Activated CD4-positive, CD25-positive, alpha-beta regulatory T cell treated with anti-CD3 and anti-CD28 coated beads, Interleukin-2, amount 50 U/mL, for 16 hours (primary cell): ENCODE measurements around the gene SRBD1.

Source experiments
- DNase-seq: peaks from one replicate; pipeline ENCODE4 v3.0.0-alpha.2; 2020; ENCODE audit warnings: low read depth, low spot score

SRBD1 gene

GRCh38 chr2:45554073-45554741 lies 56.9 kb downstream of the SRBD1 start:
- DNase-seq: no peak

- DNase-seq: no peak
These were observed 59.2 kb downstream of the SRBD1 start for GRCh38 chr2:45551862-45552261.

- no peak for DNase-seq
These were observed 65.1 kb downstream of the SRBD1 start for GRCh38 chr2:45545943-45546342.

GRCh38 chr2:45543257-45543656 lies 67.8 kb downstream of the SRBD1 start:
- DNase-seq: no peak

- no peak for DNase-seq
These were observed 69.1 kb downstream of the SRBD1 start for GRCh38 chr2:45542013-45542412.

- no peak for DNase-seq
These were observed 69.6 kb downstream of the SRBD1 start for GRCh38 chr2:45541450-45541849.

- no peak for DNase-seq
These were observed 70.1 kb downstream of the SRBD1 start for GRCh38 chr2:45540942-45541341.

GRCh38 chr2:45533771-45534170 lies 77.3 kb downstream of the SRBD1 start:
- DNase-seq: no peak

GRCh38 chr2:45532181-45532580 lies 78.9 kb downstream of the SRBD1 start:
- no peak for DNase-seq

GRCh38 chr2:45524016-45524415 lies 87.1 kb downstream of the SRBD1 start:
- DNase-seq: no peak

- DNase-seq: no peak
These were observed 92.5 kb downstream of the SRBD1 start for GRCh38 chr2:45518546-45518945.

- no peak for DNase-seq
These were observed 100.2 kb downstream of the SRBD1 start for GRCh38 chr2:45510701-45511420.

GRCh38 chr2:45506756-45507155 lies 104.3 kb downstream of the SRBD1 start:
- DNase-seq: no peak

GRCh38 chr2:45505138-45505537 lies 105.9 kb downstream of the SRBD1 start:
- no peak for DNase-seq

GRCh38 chr2:45498661-45499550 lies 112.2 kb downstream of the SRBD1 start:
- no peak for DNase-seq

- DNase-seq: no peak
These were observed 113.7 kb downstream of the SRBD1 start for GRCh38 chr2:45497355-45497754.

GRCh38 chr2:45496869-45497268 lies 114.2 kb downstream of the SRBD1 start:
- no peak for DNase-seq

- DNase-seq: no peak
These were observed 116.1 kb downstream of the SRBD1 start for GRCh38 chr2:45494978-45495293.

- DNase-seq: no peak
These were observed 116.6 kb downstream of the SRBD1 start for GRCh38 chr2:45494275-45494977.

GRCh38 chr2:45484965-45485364 lies 126.1 kb downstream of the SRBD1 start:
- no peak for DNase-seq

GRCh38 chr2:45483997-45484396 lies 127.1 kb downstream of the SRBD1 start:
- no peak for DNase-seq

GRCh38 chr2:45477546-45477945 lies 133.5 kb downstream of the SRBD1 start:
- no peak for DNase-seq
